ENCODE measurements around the gene ZNF627.

The ZNF627 gene

DNA sequence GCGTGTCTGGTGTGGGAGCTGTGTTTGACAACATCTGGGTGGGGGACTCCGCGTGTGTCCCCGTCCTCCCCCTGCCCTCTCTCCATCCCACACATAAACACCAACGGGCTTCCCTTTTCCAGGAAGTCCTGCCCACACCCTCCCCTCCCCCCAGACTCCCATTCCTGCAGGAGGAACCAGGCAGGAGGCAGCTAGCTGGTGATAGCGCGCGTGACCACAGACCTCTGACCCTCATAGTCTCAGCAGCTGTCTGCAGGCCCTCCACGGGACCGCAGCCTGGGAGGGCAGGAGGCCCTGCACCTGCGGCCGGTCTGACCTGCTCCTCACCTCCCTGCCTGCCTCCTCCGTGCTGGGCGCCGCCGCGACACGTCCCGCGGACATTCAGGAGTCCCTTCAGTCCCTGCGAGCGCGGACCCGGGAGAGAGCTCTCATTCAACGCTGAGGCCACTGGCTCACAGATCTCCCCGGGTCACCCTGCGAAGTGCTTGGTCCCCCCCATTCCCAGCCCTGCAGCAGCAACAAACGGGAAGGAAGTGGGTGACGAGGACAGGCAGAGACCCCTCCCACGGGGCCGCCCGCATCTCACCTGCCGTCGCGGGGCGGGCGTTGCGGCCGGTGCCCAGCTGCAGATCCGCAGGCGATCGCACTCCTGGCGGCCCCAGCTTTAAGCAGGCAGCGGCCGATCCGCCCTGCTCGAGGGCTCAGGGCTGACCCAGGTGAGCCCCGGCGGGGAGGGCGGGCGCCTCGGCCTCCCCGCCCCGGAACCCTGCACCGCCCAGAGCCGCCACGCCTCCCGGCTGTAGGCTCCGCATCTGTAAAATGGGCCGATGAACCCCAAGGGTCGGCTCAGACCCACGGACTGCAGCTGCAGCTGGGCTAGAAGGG is 18.8 kb upstream of the ZNF627 start:
- Histone ChIP-seq H3K9me3 (ENCODE audit: control insufficient read depth, insufficient read depth, low read depth, low read length) (no peaks in the 10 kb centered on the region), H3K4me3 (ENCODE audit: low read depth, low read length) (no peak overlapping the region), H3K36me3 (ENCODE audit: control insufficient read depth in 2 of 2, insufficient read depth in 1 of 2, low read length in 2 of 2) (no peaks in the 10 kb centered on the region), H3K27ac (ENCODE audit: extremely low read depth, low read depth, low read length) (no peak overlapping the region), H3K4me1 (ENCODE audit: control insufficient read depth, insufficient read depth, low read length) (no peaks in the 10 kb centered on the region)
- 0 out of 2 replicates have a peak, but pooled peaks have one; percentile 5 for TF ChIP-seq SP2 (tag by site-specific recombination; IDR thresholded peaks at IDR 0.05)
- no peak for TF ChIP-seq ZNF623 (tag by site-specific recombination; IDR thresholded peaks at IDR 0.05)
- no peak for TF ChIP-seq ZNF548 (tag by site-specific recombination; IDR thresholded peaks at IDR 0.05)
- peak; percentile 64 for TF ChIP-seq EGR2 (tag by site-specific recombination; IDR thresholded peaks at IDR 0.05; ENCODE audit: low read depth)
- TF ChIP-seq ZNF701 (tag by site-specific recombination; IDR thresholded peaks at IDR 0.05) = no peak
- TF ChIP-seq, protein P1, sequence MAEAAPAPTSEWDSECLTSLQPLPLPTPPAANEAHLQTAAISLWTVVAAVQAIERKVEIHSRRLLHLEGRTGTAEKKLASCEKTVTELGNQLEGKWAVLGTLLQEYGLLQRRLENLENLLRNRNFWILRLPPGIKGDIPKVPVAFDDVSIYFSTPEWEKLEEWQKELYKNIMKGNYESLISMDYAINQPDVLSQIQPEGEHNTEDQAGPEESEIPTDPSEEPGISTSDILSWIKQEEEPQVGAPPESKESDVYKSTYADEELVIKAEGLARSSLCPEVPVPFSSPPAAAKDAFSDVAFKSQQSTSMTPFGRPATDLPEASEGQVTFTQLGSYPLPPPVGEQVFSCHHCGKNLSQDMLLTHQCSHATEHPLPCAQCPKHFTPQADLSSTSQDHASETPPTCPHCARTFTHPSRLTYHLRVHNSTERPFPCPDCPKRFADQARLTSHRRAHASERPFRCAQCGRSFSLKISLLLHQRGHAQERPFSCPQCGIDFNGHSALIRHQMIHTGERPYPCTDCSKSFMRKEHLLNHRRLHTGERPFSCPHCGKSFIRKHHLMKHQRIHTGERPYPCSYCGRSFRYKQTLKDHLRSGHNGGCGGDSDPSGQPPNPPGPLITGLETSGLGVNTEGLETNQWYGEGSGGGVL (tag by site-specific recombination; IDR thresholded peaks at IDR 0.05) = peak; percentile 19; the same call in 1 of the 2 replicates
- POLR2A ChIA-PET = interaction anchor here (0.5 to 1.0 kb wide), 2 partner anchors 17 to 20 kb away, joined by 3 read pairs; no protein-coding TSS in a partner anchor
- CTCF ChIA-PET = interaction anchor here (0.7 to 1.4 kb wide), 3 partner anchors 16 to 478 kb away, joined by 3 to 4 read pairs (median 3); no protein-coding TSS in a partner anchor

DNA sequence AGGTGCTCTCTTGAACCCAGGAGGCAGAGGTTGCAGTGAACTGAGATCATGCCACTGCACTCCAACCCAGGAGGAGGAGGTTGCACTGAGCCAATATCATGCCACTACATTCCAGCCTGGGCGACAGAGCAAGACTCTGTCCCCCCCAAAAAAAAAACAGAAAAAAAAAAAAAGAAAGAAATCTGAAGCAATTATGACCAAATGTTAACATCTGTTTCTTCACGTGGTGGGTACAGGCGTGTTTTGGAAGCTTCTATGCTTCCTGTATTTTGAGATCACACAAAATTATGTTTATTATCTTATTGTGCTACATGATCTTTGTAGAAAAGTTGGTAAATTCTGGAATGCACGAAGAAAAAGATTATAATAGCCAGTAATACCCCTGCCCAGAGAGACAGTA is 17.2 kb upstream of the ZNF627 start:
- POLR2A ChIA-PET = no interaction called here
- Histone ChIP-seq H3K9me3 (ENCODE audit: control insufficient read depth, insufficient read depth, low read depth, low read length) (no peaks in the 10 kb centered on the region), H3K36me3 (ENCODE audit: control insufficient read depth in 2 of 2, insufficient read depth in 1 of 2, low read length in 2 of 2) (no peaks in the 10 kb centered on the region), H3K4me3 (ENCODE audit: low read depth, low read length) (no peak overlapping the region), H3K27ac (ENCODE audit: extremely low read depth, low read depth, low read length) (no peak overlapping the region), H3K4me1 (ENCODE audit: control insufficient read depth, insufficient read depth, low read length) (no peaks in the 10 kb centered on the region)
- CTCF ChIA-PET = interaction anchor here (1.0 kb wide), 1 partner anchor 199 kb away, joined by 5 read pairs; no protein-coding TSS in a partner anchor
- TF ChIP-seq ZSCAN30 (tag by site-specific recombination; IDR thresholded peaks at IDR 0.05) (no peak), ZNF214 (tag by site-specific recombination; IDR thresholded peaks at IDR 0.05; ENCODE audit: borderline replicate concordance) (no peak), ZNF416 (tag by site-specific recombination; IDR thresholded peaks at IDR 0.05) (no peak), ZNF146 (tag by site-specific recombination; IDR thresholded peaks at IDR 0.05) (no peak), SP7 (tag by site-specific recombination; IDR thresholded peaks at IDR 0.05) (no peak), HOXD13 (CRISPR knock-in tag; IDR thresholded peaks at IDR 0.05; ENCODE audit: borderline replicate concordance) (no peak), REPIN1 (tag by site-specific recombination; IDR thresholded peaks at IDR 0.05; ENCODE audit: low read depth) (no peak), ZNF184 (tag by site-specific recombination; IDR thresholded peaks at IDR 0.05) (no peak), ZNF664 (tag by site-specific recombination; IDR thresholded peaks at IDR 0.05) (no peak), ZSCAN23 (tag by site-specific recombination; IDR thresholded peaks at IDR 0.05) (no peak), ZNF221 (tag by site-specific recombination; IDR thresholded peaks at IDR 0.05; ENCODE audit: borderline replicate concordance) (no peak)
- TF ChIP-seq, protein P2, sequence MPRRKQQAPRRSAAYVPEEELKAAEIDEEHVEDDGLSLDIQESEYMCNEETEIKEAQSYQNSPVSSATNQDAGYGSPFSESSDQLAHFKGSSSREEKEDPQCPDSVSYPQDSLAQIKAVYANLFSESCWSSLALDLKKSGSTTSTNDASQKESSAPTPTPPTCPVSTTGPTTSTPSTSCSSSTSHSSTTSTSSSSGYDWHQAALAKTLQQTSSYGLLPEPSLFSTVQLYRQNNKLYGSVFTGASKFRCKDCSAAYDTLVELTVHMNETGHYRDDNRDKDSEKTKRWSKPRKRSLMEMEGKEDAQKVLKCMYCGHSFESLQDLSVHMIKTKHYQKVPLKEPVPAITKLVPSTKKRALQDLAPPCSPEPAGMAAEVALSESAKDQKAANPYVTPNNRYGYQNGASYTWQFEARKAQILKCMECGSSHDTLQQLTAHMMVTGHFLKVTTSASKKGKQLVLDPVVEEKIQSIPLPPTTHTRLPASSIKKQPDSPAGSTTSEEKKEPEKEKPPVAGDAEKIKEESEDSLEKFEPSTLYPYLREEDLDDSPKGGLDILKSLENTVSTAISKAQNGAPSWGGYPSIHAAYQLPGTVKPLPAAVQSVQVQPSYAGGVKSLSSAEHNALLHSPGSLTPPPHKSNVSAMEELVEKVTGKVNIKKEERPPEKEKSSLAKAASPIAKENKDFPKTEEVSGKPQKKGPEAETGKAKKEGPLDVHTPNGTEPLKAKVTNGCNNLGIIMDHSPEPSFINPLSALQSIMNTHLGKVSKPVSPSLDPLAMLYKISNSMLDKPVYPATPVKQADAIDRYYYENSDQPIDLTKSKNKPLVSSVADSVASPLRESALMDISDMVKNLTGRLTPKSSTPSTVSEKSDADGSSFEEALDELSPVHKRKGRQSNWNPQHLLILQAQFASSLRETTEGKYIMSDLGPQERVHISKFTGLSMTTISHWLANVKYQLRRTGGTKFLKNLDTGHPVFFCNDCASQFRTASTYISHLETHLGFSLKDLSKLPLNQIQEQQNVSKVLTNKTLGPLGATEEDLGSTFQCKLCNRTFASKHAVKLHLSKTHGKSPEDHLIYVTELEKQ (tag by site-specific recombination; IDR thresholded peaks at IDR 0.05; ENCODE audit: borderline replicate concordance) = no peak
- TF ChIP-seq, protein P3, sequence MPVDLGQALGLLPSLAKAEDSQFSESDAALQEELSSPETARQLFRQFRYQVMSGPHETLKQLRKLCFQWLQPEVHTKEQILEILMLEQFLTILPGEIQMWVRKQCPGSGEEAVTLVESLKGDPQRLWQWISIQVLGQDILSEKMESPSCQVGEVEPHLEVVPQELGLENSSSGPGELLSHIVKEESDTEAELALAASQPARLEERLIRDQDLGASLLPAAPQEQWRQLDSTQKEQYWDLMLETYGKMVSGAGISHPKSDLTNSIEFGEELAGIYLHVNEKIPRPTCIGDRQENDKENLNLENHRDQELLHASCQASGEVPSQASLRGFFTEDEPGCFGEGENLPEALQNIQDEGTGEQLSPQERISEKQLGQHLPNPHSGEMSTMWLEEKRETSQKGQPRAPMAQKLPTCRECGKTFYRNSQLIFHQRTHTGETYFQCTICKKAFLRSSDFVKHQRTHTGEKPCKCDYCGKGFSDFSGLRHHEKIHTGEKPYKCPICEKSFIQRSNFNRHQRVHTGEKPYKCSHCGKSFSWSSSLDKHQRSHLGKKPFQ (tag by site-specific recombination; IDR thresholded peaks at IDR 0.05) = no peak
